Neural progenitor cell (in vitro differentiated cells): Measurements from ENCODE around the gene CEP135. TPM values are rescaled to one million over a fixed set of nuclear protein-coding genes. Genes with fewer than 3 reads are reported as not detected.

ENCODE experiments used
- DNase-seq: peaks from one replicate; pipeline ENCODE4 v3.0.0-alpha.2; 2016; ENCODE audit warnings: low spot score
- H2AFZ ChIP-seq: fragments of 200-600 bp; sonication (generic); replicated peaks from 2 replicates; pipeline ENCODE4 v1.6.1; 2016; ENCODE audit warnings: antibody characterized with exemption
- H3F3A ChIP-seq: fragments of 200-600 bp; sonication (generic); 2 replicates; pipeline ENCODE4 v1.6.1; 2016; ENCODE audit warnings: antibody characterized with exemption, low read depth
- H3K27ac ChIP-seq: fragments of 200-600 bp; sonication (generic); 2 replicates; pipeline ENCODE4 v1.5.1; 2016; ENCODE audit warnings: mild to moderate bottlenecking
- H3K27me3 ChIP-seq: fragments of 200-600 bp; sonication (generic); 2 replicates; pipeline ENCODE4 v1.6.1; 2016; ENCODE audit warnings: mild to moderate bottlenecking, moderate library complexity
- H3K36me3 ChIP-seq: fragments of 200-600 bp; sonication (generic); 2 replicates; pipeline ENCODE4 v1.5.1; 2016
- H3K4me1 ChIP-seq: fragments of 200-600 bp; sonication (generic); 2 replicates; pipeline ENCODE4 v1.6.1; 2016; ENCODE audit warnings: mixed run types
- H3K4me2 ChIP-seq: fragments of 200-600 bp; sonication (generic); 2 replicates; pipeline ENCODE4 v1.6.1; 2016
- H3K4me3 ChIP-seq: fragments of 200-600 bp; sonication (generic); 2 replicates; pipeline ENCODE4 v1.5.1; 2016
- H3K79me2 ChIP-seq: fragments of 200-600 bp; sonication (generic); 2 replicates; pipeline ENCODE4 v1.6.1; 2016; ENCODE audit warnings: low read depth
- H3K9ac ChIP-seq: fragments of 200-600 bp; sonication (generic); 2 replicates; pipeline ENCODE4 v1.6.1; 2016
- H3K9me3 ChIP-seq: fragments of 200-600 bp; sonication (generic); 2 replicates; pipeline ENCODE4 v1.5.1; 2016; ENCODE audit warnings: low read depth
- H4K20me1 ChIP-seq: fragments of 200-600 bp; sonication (generic); 2 replicates; pipeline ENCODE4 v1.6.1; 2016; ENCODE audit warnings: low read depth
- H3K27ac Mint-ChIP-seq: 3 replicates; pipeline ENCODE4 v1.8.0; 2021; ENCODE audit warnings: mixed read lengths
- H3K27me3 Mint-ChIP-seq: 2 replicates; pipeline ENCODE4 v1.8.0; 2022; ENCODE audit warnings: low read depth, mild to moderate bottlenecking, inconsistent platforms, moderate library complexity, mixed read lengths; ENCODE audit not compliant: insufficient read depth
- H3K36me3 Mint-ChIP-seq: 3 replicates; pipeline ENCODE4 v1.8.0; 2021; ENCODE audit warnings: mixed read lengths
- H3K4me1 Mint-ChIP-seq: 3 replicates; pipeline ENCODE4 v1.8.0; 2021; ENCODE audit warnings: mixed read lengths
- H3K4me3 Mint-ChIP-seq: 3 replicates; pipeline ENCODE4 v1.8.0; 2021; ENCODE audit warnings: mild to moderate bottlenecking, moderate library complexity, mixed read lengths
- H3K9me3 Mint-ChIP-seq: 3 replicates; pipeline ENCODE4 v1.8.0; 2020; ENCODE audit warnings: mixed read lengths
- EZH2 ChIP-seq: fragments of 200-600 bp; sonication (generic); IDR thresholded peaks from 2 replicates; pipeline ENCODE4 v1.6.1; 2017; ENCODE audit warnings: antibody characterized with exemption, mild to moderate bottlenecking, moderate library complexity
- EZH2phosphoT487 ChIP-seq: fragments of 200-600 bp; sonication (generic); IDR thresholded peaks from 2 replicates; pipeline ENCODE4 v1.6.1; 2017; ENCODE audit warnings: antibody characterized with exemption
- total RNA-seq: library from RNA; depleted of rRNA; stranded (reverse); fragments of >200 nt; gene quantifications from 2 replicates; pipeline ENCODE4 v1.2.3, GENCODE V29; 2015; ENCODE audit warnings: low replicate concordance
- TF ChIP-seq, protein P1 (sequence below): fragments of 200-600 bp; sonication (generic); IDR thresholded peaks from 2 replicates; pipeline ENCODE4 v1.5.1; 2017; ENCODE audit warnings: antibody characterized with exemption, mild to moderate bottlenecking

Gene CEP135
- total RNA-seq, 1 donor from 2014 or later, result 40.4 TPM

DNA sequence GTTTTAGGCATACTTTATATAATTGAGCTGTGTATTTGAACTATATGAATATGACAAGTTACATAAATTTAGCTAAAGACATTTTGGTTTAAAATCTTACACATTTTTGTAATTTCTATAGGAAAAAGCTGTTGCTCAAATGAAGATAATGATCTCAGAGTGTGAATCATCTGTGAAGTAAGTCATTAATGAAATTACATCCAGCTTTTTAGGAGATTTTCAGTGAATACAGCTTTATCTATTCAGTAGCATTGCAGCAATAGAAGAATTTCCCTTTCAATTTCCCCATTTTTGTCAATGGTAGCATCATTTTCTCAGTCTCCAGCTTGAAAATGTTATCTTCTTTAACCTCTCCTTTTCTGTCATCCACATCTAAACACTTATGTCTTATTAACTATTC is 59.5 kb downstream of the CEP135 start:
- TF ChIP-seq, protein P1, sequence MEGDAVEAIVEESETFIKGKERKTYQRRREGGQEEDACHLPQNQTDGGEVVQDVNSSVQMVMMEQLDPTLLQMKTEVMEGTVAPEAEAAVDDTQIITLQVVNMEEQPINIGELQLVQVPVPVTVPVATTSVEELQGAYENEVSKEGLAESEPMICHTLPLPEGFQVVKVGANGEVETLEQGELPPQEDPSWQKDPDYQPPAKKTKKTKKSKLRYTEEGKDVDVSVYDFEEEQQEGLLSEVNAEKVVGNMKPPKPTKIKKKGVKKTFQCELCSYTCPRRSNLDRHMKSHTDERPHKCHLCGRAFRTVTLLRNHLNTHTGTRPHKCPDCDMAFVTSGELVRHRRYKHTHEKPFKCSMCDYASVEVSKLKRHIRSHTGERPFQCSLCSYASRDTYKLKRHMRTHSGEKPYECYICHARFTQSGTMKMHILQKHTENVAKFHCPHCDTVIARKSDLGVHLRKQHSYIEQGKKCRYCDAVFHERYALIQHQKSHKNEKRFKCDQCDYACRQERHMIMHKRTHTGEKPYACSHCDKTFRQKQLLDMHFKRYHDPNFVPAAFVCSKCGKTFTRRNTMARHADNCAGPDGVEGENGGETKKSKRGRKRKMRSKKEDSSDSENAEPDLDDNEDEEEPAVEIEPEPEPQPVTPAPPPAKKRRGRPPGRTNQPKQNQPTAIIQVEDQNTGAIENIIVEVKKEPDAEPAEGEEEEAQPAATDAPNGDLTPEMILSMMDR, result no peak
- TF ChIP-seq EZH2phosphoT487 (no peak), EZH2 (no peak)
- no peaks in the 10 kb centered on the region for H4K20me1 ChIP-seq
- H3F3A ChIP-seq, result no peaks in the 10 kb centered on the region
- Mint-ChIP-seq H3K36me3 (peaks cover 49% of the 10 kb centered on the region), H3K27ac (no peak overlapping the region), H3K4me3 (no peak overlapping the region), H3K27me3 (peaks cover 5% of the 10 kb centered on the region), H3K9me3 (peaks cover 2% of the 10 kb centered on the region), H3K4me1 (no peaks in the 10 kb centered on the region)
- H2AFZ ChIP-seq, result no peak overlapping the region
- no peaks in the 10 kb centered on the region for H3K4me1 ChIP-seq
- no peak overlapping the region for H3K9ac ChIP-seq
- no peak overlapping the region for H3K4me2 ChIP-seq
- H3K36me3 ChIP-seq, result peaks cover 17% of the 10 kb centered on the region
- H3K27ac ChIP-seq, result no peak overlapping the region
- no peak overlapping the region for H3K4me3 ChIP-seq
- no peaks in the 10 kb centered on the region for H3K9me3 ChIP-seq
- H3K27me3 ChIP-seq, result no peaks in the 10 kb centered on the region
- H3K79me2 ChIP-seq, result peaks cover 5% of the 10 kb centered on the region
- DNase-seq, result no peak

DNA sequence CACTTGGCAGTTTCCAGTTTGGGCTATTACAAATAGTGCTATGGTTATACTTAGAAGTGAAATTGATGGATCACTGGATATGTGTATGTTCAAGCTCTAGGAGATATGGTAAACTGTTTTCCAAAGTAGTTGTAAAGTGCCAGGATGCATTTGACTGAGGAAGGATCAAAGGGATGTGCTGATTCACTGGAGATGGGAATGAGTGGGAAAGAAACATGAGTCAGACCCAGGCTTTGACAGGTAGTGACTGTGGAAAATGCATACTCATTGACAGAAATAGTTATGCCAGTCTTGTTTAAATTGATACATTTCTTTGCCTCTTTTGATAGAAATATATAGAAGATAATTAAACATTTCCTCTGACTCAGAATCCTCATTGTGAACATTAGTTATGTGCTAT is 77.9 kb downstream of the CEP135 start:
- no peak overlapping the region for H3K27ac Mint-ChIP-seq

DNA sequence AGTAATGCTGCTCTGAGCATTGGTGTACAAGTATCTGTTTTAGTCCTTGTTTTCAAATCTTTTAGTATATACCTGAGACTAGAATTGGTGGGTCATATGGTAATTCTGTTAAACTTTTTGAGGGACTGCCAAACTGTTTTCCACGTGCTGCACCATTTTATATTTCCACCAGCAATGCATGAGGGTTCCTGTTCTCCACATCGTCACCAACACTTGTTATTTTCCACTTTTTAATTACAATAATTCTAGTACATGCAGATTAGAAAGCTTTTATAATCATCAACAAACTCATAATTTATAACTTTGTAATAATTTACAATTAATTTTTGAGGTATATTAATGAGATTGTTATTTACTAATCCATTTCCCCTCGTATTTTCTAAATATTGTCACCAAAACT is 79.4 kb downstream of the CEP135 start:
- H3K27me3 ChIP-seq, result no peaks in the 10 kb centered on the region
- Mint-ChIP-seq H3K4me1 (no peaks in the 10 kb centered on the region), H3K4me3 (no peak overlapping the region), H3K36me3 (peaks cover 28% of the 10 kb centered on the region), H3K27me3 (peaks cover under 1% of the 10 kb centered on the region), H3K27ac (no peak overlapping the region), H3K9me3 (no peaks in the 10 kb centered on the region)
- no peaks in the 10 kb centered on the region for H3K79me2 ChIP-seq
- no peaks in the 10 kb centered on the region for H3K9me3 ChIP-seq
- TF ChIP-seq EZH2phosphoT487 (no peak), EZH2 (no peak)
- TF ChIP-seq, protein P1, result no peak
- H3K27ac ChIP-seq, result no peak overlapping the region
- H3K36me3 ChIP-seq, result peaks cover 4% of the 10 kb centered on the region
- no peaks in the 10 kb centered on the region for H3F3A ChIP-seq
- H2AFZ ChIP-seq, result no peak overlapping the region
- no peaks in the 10 kb centered on the region for H3K4me1 ChIP-seq
- H4K20me1 ChIP-seq, result no peaks in the 10 kb centered on the region
- no peak overlapping the region for H3K4me3 ChIP-seq
- no peak overlapping the region for H3K9ac ChIP-seq
- no peak for DNase-seq
- H3K4me2 ChIP-seq, result no peak overlapping the region

More for the DNA sequence above, 77.9 kb downstream of the CEP135 start:
- TF ChIP-seq EZH2phosphoT487 (no peak), EZH2 (no peak)
- TF ChIP-seq, protein P1, result no peak
- no peak overlapping the region for H3K27ac ChIP-seq
- Mint-ChIP-seq H3K4me1 (no peaks in the 10 kb centered on the region), H3K36me3 (peaks cover 35% of the 10 kb centered on the region), H3K4me3 (no peak overlapping the region), H3K9me3 (no peaks in the 10 kb centered on the region), H3K27me3 (peaks cover 2% of the 10 kb centered on the region)
- no peak overlapping the region for H2AFZ ChIP-seq
- peaks cover 1% of the 10 kb centered on the region for H3K36me3 ChIP-seq
- no peaks in the 10 kb centered on the region for H3K4me1 ChIP-seq
- no peaks in the 10 kb centered on the region for H4K20me1 ChIP-seq
- H3K9me3 ChIP-seq, result no peaks in the 10 kb centered on the region
- no peaks in the 10 kb centered on the region for H3K27me3 ChIP-seq
- no peaks in the 10 kb centered on the region for H3K79me2 ChIP-seq
- no peak for DNase-seq
- H3K4me2 ChIP-seq, result no peak overlapping the region
- H3K4me3 ChIP-seq, result no peak overlapping the region
- no peak overlapping the region for H3K9ac ChIP-seq
- H3F3A ChIP-seq, result no peaks in the 10 kb centered on the region
